ENCODE measurements around the gene FBXO17. TPM values are rescaled to one million over a fixed set of nuclear protein-coding genes. Genes with fewer than 3 reads are reported as not detected.

Gene FBXO17
- total and polyA plus RNA-seq, 12 donors, result 4.1 to 18.7 (median 9.4) TPM

DNA sequence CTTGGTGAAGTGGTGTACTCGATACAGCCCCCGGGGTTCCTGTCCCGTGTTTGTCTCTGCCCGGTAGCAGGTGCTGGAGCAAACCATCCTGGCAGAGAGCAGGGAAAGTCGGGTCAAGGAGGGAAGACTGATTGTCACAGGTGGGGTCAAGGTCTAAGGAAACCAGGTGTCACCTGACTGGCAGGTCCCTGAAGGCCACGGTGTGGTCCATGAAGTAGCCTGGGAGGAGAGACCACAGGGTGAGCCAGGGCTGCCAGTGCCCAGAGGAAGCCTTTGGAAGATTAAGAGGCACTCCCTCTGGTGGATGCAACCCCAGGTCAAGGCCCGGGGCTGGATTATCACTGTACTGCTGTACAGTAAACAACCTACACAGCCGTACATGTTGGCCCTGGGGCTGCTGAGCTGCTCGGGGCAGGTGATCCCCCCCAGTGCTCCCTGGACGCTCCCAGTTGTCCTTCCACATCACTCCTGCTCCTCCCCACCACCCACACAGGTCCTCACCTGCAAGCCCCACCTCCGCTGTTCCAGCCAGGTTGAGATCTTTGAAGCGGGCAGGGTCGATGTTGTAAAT is 57.5 kb downstream of the FBXO17 start:
- Histone ChIP-seq H3K4me3 (no peak overlapping the region), H3K9me3 (replicated peaks in 1 of 3) (no peaks in the 10 kb centered on the region), H3K36me3 (replicated peaks in 1 of 2) (peaks cover 0 to 11% of the 10 kb centered on the region in 2 donors), H3K4me1 (replicated peaks in 1 of 2) (peaks cover 0 to 3% of the 10 kb centered on the region in 2 donors), H3K27me3 (no peaks in the 10 kb centered on the region), H3K27ac (no peak overlapping the region)
- TF ChIP-seq POLR2A (IDR thresholded peaks at IDR 0.05), result no peak
- peak in 4 of 6 experiments; percentile 9 to 25 (median 18) for TF ChIP-seq CTCF (IDR thresholded peaks at IDR 0.05)
- 55 to 100% (median 62%) methylated on average over 3 to 13 of the region's 13 CpGs for WGBS, 4 donors
- DNase-seq, result peak in 6 of 7 donors; percentile 41 to 66 (median 54)
- intact Hi-C loops (cut with DNase I), result loop anchor here (10.0 kb wide), 2 partner anchors 283 to 293 kb away; no protein-coding TSS in a partner anchor

GRCh38 chr19:38917516-38917915 is 58.0 kb downstream of the FBXO17 start:
- WGBS, 4 donors, result 69 to 87% (median 73%) methylated on average over 7 to 9 of the region's 9 CpGs
- H3K36me3 ChIP-seq (replicated peaks in 1 of 2), result peaks cover 0 to 10% of the 10 kb centered on the region in 2 donors
- no peaks in the 10 kb centered on the region for H3K27me3 ChIP-seq
- no peak for TF ChIP-seq CTCF (IDR thresholded peaks at IDR 0.05)
- no peak for TF ChIP-seq POLR2A (IDR thresholded peaks at IDR 0.05)
- intact Hi-C loops (cut with DNase I), result loop anchor here (10.0 kb wide), 2 partner anchors 283 to 293 kb away; no protein-coding TSS in a partner anchor
- no peaks in the 10 kb centered on the region for H3K9me3 ChIP-seq (replicated peaks in 1 of 3)
- H3K27ac ChIP-seq, result no peak overlapping the region
- no peak overlapping the region for H3K4me3 ChIP-seq
- peak in 1 of 7 donors; percentile 9 for DNase-seq
- H3K4me1 ChIP-seq (replicated peaks in 1 of 2), result peaks cover 0 to 3% of the 10 kb centered on the region in 2 donors

- Histone ChIP-seq H3K27ac (no peak overlapping the region), H3K4me1 (replicated peaks in 1 of 2) (peaks cover 0 to 3% of the 10 kb centered on the region in 2 donors), H3K36me3 (replicated peaks in 1 of 2) (no peaks in the 10 kb centered on the region), H3K27me3 (no peaks in the 10 kb centered on the region), H3K4me3 (no peak overlapping the region), H3K9me3 (replicated peaks in 1 of 3) (no peaks in the 10 kb centered on the region)
- TF ChIP-seq CTCF (IDR thresholded peaks at IDR 0.05) (no peak), POLR2A (IDR thresholded peaks at IDR 0.05) (no peak)
- intact Hi-C loops (cut with DNase I), result loop anchor here (10.0 kb wide), 2 partner anchors 281 to 291 kb away; no protein-coding TSS in a partner anchor
- DNase-seq, result peak in 1 of 7 donors; percentile 13
- WGBS, 4 donors, result 89 to 92% (median 91%) methylated on average over 28 to 44 of the region's 44 CpGs
These were observed 59.9 kb downstream of the FBXO17 start for GRCh38 chr19:38915329-38916321.

DNA sequence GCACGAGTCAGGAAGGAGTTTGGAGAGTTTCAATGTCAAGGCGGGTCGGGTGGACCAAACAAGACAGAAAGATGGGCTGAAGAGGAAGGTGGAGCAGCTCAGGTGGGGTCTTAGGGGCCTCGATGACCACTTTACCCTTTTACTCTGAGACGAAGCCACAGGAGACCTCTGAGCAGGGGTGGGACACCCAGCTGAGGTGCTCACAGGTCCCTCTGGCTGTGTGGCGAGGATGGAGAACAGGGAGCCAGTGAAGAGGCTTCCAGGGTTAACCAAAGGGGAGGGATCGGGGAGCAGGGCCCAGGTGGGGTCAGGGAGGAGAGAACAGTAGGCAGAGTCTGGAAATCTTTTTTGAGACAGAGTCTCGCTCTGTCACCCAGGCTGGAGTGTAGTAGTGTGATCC is 61.6 kb downstream of the FBXO17 start:
- intact Hi-C loops (cut with DNase I), result loop anchor here (10.0 kb wide), 2 partner anchors 279 to 289 kb away; no protein-coding TSS in a partner anchor
- no peaks in the 10 kb centered on the region for H3K9me3 ChIP-seq (replicated peaks in 1 of 3)
- H3K27me3 ChIP-seq, result no peaks in the 10 kb centered on the region
- TF ChIP-seq POLR2A (IDR thresholded peaks at IDR 0.05) (no peak), CTCF (IDR thresholded peaks at IDR 0.05) (no peak)
- 84 to 92% (median 91%) methylated on average over 8 of the region's 8 CpGs for WGBS, 4 donors
- H3K4me1 ChIP-seq (replicated peaks in 1 of 2), result peaks cover 0 to 3% of the 10 kb centered on the region in 2 donors
- no peaks in the 10 kb centered on the region for H3K36me3 ChIP-seq (replicated peaks in 1 of 2)
- DNase-seq, result no peak
- no peak overlapping the region for H3K4me3 ChIP-seq
- H3K27ac ChIP-seq, result no peak overlapping the region

Data from adrenal gland (tissue), 12 donors.